GM20000 (cell line): ENCODE data around the gene LRP1.

Source experiments
- DNase-seq: peaks from one replicate; pipeline ENCODE4 v3.0.0; 2012; ENCODE audit warnings: low spot score
- CTCF ChIP-seq: IDR thresholded peaks from 2 replicates; pipeline ENCODE4 v1.5.1; 2012; ENCODE audit warnings: mild to moderate bottlenecking, control low read depth; ENCODE audit errors: extremely low read depth, missing control alignments

The LRP1 gene

GRCh38 chr12:57103856-57104255, 24.4 kb upstream of the LRP1 start:
- no peak for DNase-seq
- no peak for TF ChIP-seq CTCF

- no peak for TF ChIP-seq CTCF
- no peak for DNase-seq
Measured at GRCh38 chr12:57104292-57104910, 23.9 kb upstream of the LRP1 start.

GRCh38 chr12:57105011-57105753, 23.1 kb upstream of the LRP1 start:
- no peak for TF ChIP-seq CTCF
- DNase-seq: no peak

GRCh38 chr12:57106021-57106708, 22.1 kb upstream of the LRP1 start:
- DNase-seq: no peak
- no peak for TF ChIP-seq CTCF

GRCh38 chr12:57107456-57108155, 20.7 kb upstream of the LRP1 start:
- no peak for TF ChIP-seq CTCF
- DNase-seq: no peak

- TF ChIP-seq CTCF: no peak
- DNase-seq: no peak
Measured at GRCh38 chr12:57109207-57110103, 18.8 kb upstream of the LRP1 start.
